ENCODE measurements around the gene CKAP2L.

DNA sequence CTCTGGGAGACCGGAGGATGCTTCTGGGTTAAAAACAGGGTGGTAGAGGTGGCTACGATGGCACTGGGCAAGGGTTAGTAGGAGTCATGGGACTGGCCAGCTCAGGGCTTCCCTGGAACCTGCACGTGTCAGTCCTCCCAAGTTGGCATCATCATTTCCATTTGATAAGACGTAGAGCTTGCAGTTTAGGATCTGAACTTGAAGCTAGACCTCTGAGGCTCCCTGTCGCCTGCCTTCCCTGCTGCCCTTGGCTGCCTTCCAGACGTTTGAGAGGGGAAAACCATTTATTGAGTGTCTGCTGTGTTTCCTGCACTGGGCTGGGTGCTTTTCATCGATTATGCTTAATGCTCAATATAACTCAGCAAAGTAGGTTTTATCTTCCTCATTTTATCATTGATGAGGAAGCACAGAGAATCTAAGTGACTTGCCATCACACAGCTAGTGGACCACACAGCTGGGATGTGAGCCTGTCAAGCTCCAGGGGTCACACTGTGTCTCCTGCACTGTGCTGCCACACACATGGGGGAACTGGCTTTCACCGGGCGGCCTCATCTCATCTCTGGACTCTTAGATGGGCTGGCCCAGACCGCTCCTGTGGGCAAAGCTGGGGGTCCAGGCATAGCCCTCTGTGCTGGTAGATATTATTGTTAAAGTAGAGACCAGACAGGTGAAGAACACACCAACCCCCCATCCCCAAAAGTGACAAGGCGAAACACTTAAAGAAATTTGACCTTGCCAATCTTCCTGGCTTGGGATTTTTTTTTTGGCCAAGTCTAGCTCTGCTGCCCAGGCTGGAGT lies 35.8 kb downstream of the CKAP2L start:
- TF ChIP-seq POLR2A (IDR thresholded peaks at IDR 0.05; ENCODE audit: low read depth, low read length), result no peak
- TF ChIP-seq, protein P1, sequence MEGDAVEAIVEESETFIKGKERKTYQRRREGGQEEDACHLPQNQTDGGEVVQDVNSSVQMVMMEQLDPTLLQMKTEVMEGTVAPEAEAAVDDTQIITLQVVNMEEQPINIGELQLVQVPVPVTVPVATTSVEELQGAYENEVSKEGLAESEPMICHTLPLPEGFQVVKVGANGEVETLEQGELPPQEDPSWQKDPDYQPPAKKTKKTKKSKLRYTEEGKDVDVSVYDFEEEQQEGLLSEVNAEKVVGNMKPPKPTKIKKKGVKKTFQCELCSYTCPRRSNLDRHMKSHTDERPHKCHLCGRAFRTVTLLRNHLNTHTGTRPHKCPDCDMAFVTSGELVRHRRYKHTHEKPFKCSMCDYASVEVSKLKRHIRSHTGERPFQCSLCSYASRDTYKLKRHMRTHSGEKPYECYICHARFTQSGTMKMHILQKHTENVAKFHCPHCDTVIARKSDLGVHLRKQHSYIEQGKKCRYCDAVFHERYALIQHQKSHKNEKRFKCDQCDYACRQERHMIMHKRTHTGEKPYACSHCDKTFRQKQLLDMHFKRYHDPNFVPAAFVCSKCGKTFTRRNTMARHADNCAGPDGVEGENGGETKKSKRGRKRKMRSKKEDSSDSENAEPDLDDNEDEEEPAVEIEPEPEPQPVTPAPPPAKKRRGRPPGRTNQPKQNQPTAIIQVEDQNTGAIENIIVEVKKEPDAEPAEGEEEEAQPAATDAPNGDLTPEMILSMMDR (IDR thresholded peaks at IDR 0.05; ENCODE audit: extremely low read depth in 1 of 2, insufficient read depth in 1 of 2, low read depth in 1 of 2, low read length in 2 of 2), result no peak
- no peak for TF ChIP-seq GATA2 (IDR thresholded peaks at IDR 0.05; ENCODE audit: insufficient read depth, insufficient read length, low read depth, low read length)
- TF ChIP-seq EZH2 (IDR thresholded peaks at IDR 0.05; ENCODE audit: borderline replicate concordance, low read depth, low read length, severe bottlenecking), result no peak
- no peak for TF ChIP-seq MYC (IDR thresholded peaks at IDR 0.05; ENCODE audit: low read depth, low read length)

Data from endothelial cell of umbilical vein (primary cell).